OCI-LY7 (cell line): Measurements from ENCODE around the gene DUSP2. TPM values are rescaled to one million over a fixed set of nuclear protein-coding genes. Genes with fewer than 3 reads are reported as not detected.

Source experiments
- BruUV-seq: library from RNA; stranded (reverse); fragments of 400-500 nt; replicated peaks from 2 replicates; lab custom pipeline; 2021; lab: Mats Ljungman, UMichigan
- CTCF ChIA-PET: fragments of 300-600 bp; sonication (Branson Sonifier 250); formaldehyde crosslinking; loops from one replicate; lab custom pipeline; 2022; ENCODE audit warnings: antibody characterized with exemption; ENCODE audit not compliant: unreplicated experiment; lab: Charles Lee
- POLR2A ChIA-PET: fragments of 300-600 bp; sonication (Branson Sonifier 250); formaldehyde crosslinking; loops from one replicate; lab custom pipeline; 2022; ENCODE audit warnings: antibody characterized with exemption; lab: Charles Lee
- DNase-seq: peaks from one replicate; pipeline ENCODE4 v3.0.0-alpha.2; 2015; ENCODE audit warnings: low spot score
- H2AFZ ChIP-seq: fragments of 200-600 bp; sonication (generic), shearing (Covaris generic); 2 replicates; pipeline ENCODE4 v1.6.1; 2014; ENCODE audit warnings: mild to moderate bottlenecking, antibody characterized with exemption, low read length, moderate library complexity
- H3K27ac ChIP-seq: fragments of 200-600 bp; sonication (generic); 2 replicates; pipeline ENCODE4 v1.5.1; 2014; ENCODE audit warnings: mixed run types, low read depth, mild to moderate bottlenecking, moderate library complexity, low read length, inconsistent platforms; ENCODE audit not compliant: poor library complexity, severe bottlenecking
- H3K36me3 ChIP-seq: fragments of 200-600 bp; sonication (generic); 2 replicates; pipeline ENCODE4 v1.6.1; 2014; ENCODE audit warnings: mild to moderate bottlenecking, antibody characterized with exemption, low read length, moderate library complexity, mixed read lengths; ENCODE audit not compliant: insufficient read depth
- H3K4me1 ChIP-seq: fragments of 200-600 bp; sonication (generic); 2 replicates; pipeline ENCODE4 v1.5.1; 2014; ENCODE audit warnings: mild to moderate bottlenecking, low read length; ENCODE audit not compliant: insufficient read depth, poor library complexity, severe bottlenecking
- H3K4me2 ChIP-seq: fragments of 200-600 bp; sonication (generic); 2 replicates; pipeline ENCODE4 v1.6.1; 2014; ENCODE audit warnings: mild to moderate bottlenecking, low read length
- H3K4me3 ChIP-seq: fragments of 200-600 bp; sonication (generic); 2 replicates; pipeline ENCODE4 v1.5.1; 2014; ENCODE audit warnings: mild to moderate bottlenecking, low read depth, low read length; ENCODE audit not compliant: poor library complexity, severe bottlenecking
- H3K79me2 ChIP-seq: fragments of 200-600 bp; sonication (generic); 2 replicates; pipeline ENCODE4 v1.6.1; 2016; ENCODE audit warnings: low read depth, mild to moderate bottlenecking, low read length, moderate library complexity, mixed read lengths; ENCODE audit not compliant: insufficient read depth
- H3K9me2 ChIP-seq: fragments of 200-600 bp; sonication (generic); 2 replicates; pipeline ENCODE4 v1.6.1; 2016; ENCODE audit warnings: mild to moderate bottlenecking, low read length, mixed read lengths; ENCODE audit not compliant: insufficient read depth
- H3K9me3 ChIP-seq: fragments of 200-600 bp; sonication (generic); 2 replicates; pipeline ENCODE4 v1.6.1; 2014; ENCODE audit warnings: mild to moderate bottlenecking, mixed run types, low read length, mixed read lengths
- H4K20me1 ChIP-seq: fragments of 200-600 bp; sonication (generic); 2 replicates; pipeline ENCODE4 v1.6.1; 2014; ENCODE audit warnings: mild to moderate bottlenecking, antibody characterized with exemption, low read length, moderate library complexity, mixed read lengths; ENCODE audit not compliant: insufficient read depth
- CTCF ChIP-seq: fragments of 200-600 bp; sonication (generic); conservative IDR thresholded peaks from 2 replicates; pipeline ENCODE4 v1.5.1; 2014; ENCODE audit warnings: mild to moderate bottlenecking, antibody characterized with exemption, low read length, moderate library complexity, mixed read lengths
- EZH2phosphoT487 ChIP-seq: fragments of 200-600 bp; sonication (generic); IDR thresholded peaks from 2 replicates; pipeline ENCODE4 v1.6.1; 2018; ENCODE audit warnings: low read depth, borderline replicate concordance, mild to moderate bottlenecking, mixed run types, antibody characterized with exemption, low read length, moderate library complexity, mixed read lengths
- intact Hi-C: fragments of 100-400 bp; cut with micrococcal nuclease; formaldehyde crosslinking; loops from one replicate; pipeline ENCODE4 v1.10.0; 2022; ENCODE audit not compliant: unreplicated experiment
- total RNA-seq, 2 experiments: library from RNA; depleted of rRNA in 1 of 2; stranded (reverse); fragments of >200 nt in 1 of 2; shearing (Covaris generic) in 1 of 2; gene quantifications; 2 replicates each; pipeline ENCODE4 v1.2.3, GENCODE V29; 2014 to 2022

DUSP2 gene
- total RNA-seq, 2 experiments from 2014 or later, result 37.3 to 110 TPM

- ChIA-PET CTCF (no interaction called here), POLR2A (no interaction called here)
- no TSS peak for BruUV-seq
- H3K9me2 ChIP-seq, result no peaks in the 10 kb centered on the region
- H3K79me2 ChIP-seq, result no peaks in the 10 kb centered on the region
- H3K4me3 ChIP-seq, result no peak overlapping the region
- H2AFZ ChIP-seq, result no peak overlapping the region
- intact Hi-C loops, result no loop called here
- no peak for TF ChIP-seq CTCF
- no peak for TF ChIP-seq EZH2phosphoT487
- DNase-seq, result no peak
- no peaks in the 10 kb centered on the region for H3K36me3 ChIP-seq
- H3K27ac ChIP-seq, result no peak overlapping the region
- no peaks in the 10 kb centered on the region for H3K9me3 ChIP-seq
- no peaks in the 10 kb centered on the region for H4K20me1 ChIP-seq
- peaks cover 15% of the 10 kb centered on the region for H3K4me1 ChIP-seq
- H3K4me2 ChIP-seq, result no peak overlapping the region
These were observed 22.8 kb downstream of the DUSP2 start for GRCh38 chr2:96122391-96122790.

- no TSS peak for BruUV-seq
- Histone ChIP-seq H3K79me2 (no peaks in the 10 kb centered on the region), H3K36me3 (no peaks in the 10 kb centered on the region), H3K4me2 (no peak overlapping the region), H3K27ac (no peak overlapping the region), H2AFZ (no peak overlapping the region), H4K20me1 (no peaks in the 10 kb centered on the region), H3K4me3 (no peak overlapping the region), H3K9me2 (no peaks in the 10 kb centered on the region), H3K4me1 (peaks cover 18% of the 10 kb centered on the region), H3K9me3 (no peaks in the 10 kb centered on the region)
- ChIA-PET CTCF (no interaction called here), POLR2A (no interaction called here)
- no peak for DNase-seq
- TF ChIP-seq EZH2phosphoT487 (no peak), CTCF (no peak)
- intact Hi-C loops, result no loop called here
These were observed 23.8 kb downstream of the DUSP2 start for GRCh38 chr2:96121414-96121813.

- Histone ChIP-seq H3K4me2 (no peak overlapping the region), H2AFZ (no peak overlapping the region), H3K36me3 (no peaks in the 10 kb centered on the region), H3K9me3 (no peaks in the 10 kb centered on the region), H3K4me1 (peaks cover 18% of the 10 kb centered on the region), H3K9me2 (no peaks in the 10 kb centered on the region), H3K27ac (no peak overlapping the region), H4K20me1 (no peaks in the 10 kb centered on the region), H3K4me3 (no peak overlapping the region), H3K79me2 (no peaks in the 10 kb centered on the region)
- DNase-seq, result no peak
- intact Hi-C loops, result no loop called here
- BruUV-seq, result no TSS peak
- TF ChIP-seq EZH2phosphoT487, result no peak
- no peak for TF ChIP-seq CTCF
- POLR2A ChIA-PET, result no interaction called here
- CTCF ChIA-PET, result no interaction called here
These were observed 24.2 kb downstream of the DUSP2 start for GRCh38 chr2:96120991-96121390.
